ENCODE results near the gene ANTKMT.

ANTKMT gene

DNA sequence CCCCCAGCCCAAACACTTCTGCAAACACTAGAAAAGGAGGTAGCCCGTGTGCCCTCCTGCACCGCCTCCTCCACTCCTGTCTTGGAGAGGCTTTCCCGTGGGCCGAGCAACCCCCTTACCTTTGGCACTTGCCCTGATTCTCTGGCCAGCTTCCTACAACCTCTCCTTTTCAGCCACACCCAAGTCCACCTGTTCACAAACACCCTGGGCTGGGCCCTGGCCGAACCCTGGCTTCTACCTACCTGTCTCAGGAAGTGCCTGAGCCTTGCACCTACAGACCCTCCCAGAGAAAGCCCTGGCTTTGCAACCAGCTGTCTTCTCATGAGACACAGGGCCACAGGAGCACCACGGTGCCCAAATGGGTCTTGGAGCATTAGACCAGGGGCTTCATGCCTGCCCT, 2.0 kb upstream of the ANTKMT start:
- H3K27me3 ChIP-seq (ENCODE audit: insufficient read depth, poor library complexity, severe bottlenecking), result peaks cover 7% of the 10 kb centered on the region
- no peak for DNase-seq (ENCODE audit: low read depth in 1 of 2, low spot score in 1 of 2)
- TF ChIP-seq SPI1 (IDR thresholded peaks at IDR 0.05; ENCODE audit: borderline replicate concordance, low read depth) (no peak), POLR2AphosphoS5 (IDR thresholded peaks at IDR 0.05; ENCODE audit: low read depth) (no peak), GABPA (IDR thresholded peaks at IDR 0.05; ENCODE audit: low read depth) (no peak)
- TF ChIP-seq, protein P1, sequence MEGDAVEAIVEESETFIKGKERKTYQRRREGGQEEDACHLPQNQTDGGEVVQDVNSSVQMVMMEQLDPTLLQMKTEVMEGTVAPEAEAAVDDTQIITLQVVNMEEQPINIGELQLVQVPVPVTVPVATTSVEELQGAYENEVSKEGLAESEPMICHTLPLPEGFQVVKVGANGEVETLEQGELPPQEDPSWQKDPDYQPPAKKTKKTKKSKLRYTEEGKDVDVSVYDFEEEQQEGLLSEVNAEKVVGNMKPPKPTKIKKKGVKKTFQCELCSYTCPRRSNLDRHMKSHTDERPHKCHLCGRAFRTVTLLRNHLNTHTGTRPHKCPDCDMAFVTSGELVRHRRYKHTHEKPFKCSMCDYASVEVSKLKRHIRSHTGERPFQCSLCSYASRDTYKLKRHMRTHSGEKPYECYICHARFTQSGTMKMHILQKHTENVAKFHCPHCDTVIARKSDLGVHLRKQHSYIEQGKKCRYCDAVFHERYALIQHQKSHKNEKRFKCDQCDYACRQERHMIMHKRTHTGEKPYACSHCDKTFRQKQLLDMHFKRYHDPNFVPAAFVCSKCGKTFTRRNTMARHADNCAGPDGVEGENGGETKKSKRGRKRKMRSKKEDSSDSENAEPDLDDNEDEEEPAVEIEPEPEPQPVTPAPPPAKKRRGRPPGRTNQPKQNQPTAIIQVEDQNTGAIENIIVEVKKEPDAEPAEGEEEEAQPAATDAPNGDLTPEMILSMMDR (IDR thresholded peaks at IDR 0.05; ENCODE audit: insufficient read depth, low read length), result no peak
- TF ChIP-seq, protein P2, sequence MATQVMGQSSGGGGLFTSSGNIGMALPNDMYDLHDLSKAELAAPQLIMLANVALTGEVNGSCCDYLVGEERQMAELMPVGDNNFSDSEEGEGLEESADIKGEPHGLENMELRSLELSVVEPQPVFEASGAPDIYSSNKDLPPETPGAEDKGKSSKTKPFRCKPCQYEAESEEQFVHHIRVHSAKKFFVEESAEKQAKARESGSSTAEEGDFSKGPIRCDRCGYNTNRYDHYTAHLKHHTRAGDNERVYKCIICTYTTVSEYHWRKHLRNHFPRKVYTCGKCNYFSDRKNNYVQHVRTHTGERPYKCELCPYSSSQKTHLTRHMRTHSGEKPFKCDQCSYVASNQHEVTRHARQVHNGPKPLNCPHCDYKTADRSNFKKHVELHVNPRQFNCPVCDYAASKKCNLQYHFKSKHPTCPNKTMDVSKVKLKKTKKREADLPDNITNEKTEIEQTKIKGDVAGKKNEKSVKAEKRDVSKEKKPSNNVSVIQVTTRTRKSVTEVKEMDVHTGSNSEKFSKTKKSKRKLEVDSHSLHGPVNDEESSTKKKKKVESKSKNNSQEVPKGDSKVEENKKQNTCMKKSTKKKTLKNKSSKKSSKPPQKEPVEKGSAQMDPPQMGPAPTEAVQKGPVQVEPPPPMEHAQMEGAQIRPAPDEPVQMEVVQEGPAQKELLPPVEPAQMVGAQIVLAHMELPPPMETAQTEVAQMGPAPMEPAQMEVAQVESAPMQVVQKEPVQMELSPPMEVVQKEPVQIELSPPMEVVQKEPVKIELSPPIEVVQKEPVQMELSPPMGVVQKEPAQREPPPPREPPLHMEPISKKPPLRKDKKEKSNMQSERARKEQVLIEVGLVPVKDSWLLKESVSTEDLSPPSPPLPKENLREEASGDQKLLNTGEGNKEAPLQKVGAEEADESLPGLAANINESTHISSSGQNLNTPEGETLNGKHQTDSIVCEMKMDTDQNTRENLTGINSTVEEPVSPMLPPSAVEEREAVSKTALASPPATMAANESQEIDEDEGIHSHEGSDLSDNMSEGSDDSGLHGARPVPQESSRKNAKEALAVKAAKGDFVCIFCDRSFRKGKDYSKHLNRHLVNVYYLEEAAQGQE (IDR thresholded peaks at IDR 0.05; ENCODE audit: insufficient replicate concordance, low read depth), result no peak
- no peak overlapping the region for H3K4me3 ChIP-seq (replicated peaks; ENCODE audit: insufficient read depth, low read length)
- H3K27ac ChIP-seq (replicated peaks), result no peak overlapping the region

DNA sequence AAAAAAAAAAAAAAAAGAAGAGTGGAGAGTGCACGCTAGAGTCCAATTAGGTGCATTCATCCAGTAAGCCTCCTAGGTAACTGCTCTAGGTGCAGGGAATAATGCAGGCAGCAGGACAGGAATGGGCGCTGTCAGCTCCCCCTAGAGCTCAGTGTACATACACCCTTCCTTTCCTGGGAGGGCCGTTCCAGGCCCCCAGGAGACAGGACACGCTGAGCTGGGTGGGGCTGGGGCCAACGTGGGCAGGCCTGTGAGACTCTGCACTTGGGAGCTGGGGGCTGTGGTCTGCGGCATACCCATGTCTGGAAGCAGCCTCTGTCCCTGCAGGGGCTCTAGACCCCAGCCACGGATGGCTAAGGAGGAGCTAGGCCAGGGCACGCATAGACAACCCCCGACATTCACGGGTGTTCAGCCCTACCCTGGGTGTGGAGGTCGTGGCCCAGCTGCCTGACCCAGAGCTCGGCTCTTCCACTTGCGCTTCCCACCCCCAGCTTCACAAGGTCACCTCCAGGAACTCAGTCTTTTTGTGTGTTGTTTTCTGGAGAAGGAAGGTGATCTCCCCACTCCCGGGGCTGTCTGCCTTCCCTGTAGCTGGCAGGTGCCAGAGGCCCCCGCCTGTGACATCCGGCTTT, 1.0 kb upstream of the ANTKMT start:
- TF ChIP-seq, protein P1 (IDR thresholded peaks at IDR 0.05; ENCODE audit: insufficient read depth, low read length), result no peak
- no peak for TF ChIP-seq GABPA (IDR thresholded peaks at IDR 0.05; ENCODE audit: low read depth)
- TF ChIP-seq, protein P2 (IDR thresholded peaks at IDR 0.05; ENCODE audit: insufficient replicate concordance, low read depth), result no peak
- no peak for TF ChIP-seq SPI1 (IDR thresholded peaks at IDR 0.05; ENCODE audit: borderline replicate concordance, low read depth)
- TF ChIP-seq POLR2AphosphoS5 (IDR thresholded peaks at IDR 0.05; ENCODE audit: low read depth), result no peak
- peak in 1 of 2 experiments; percentile 21 for DNase-seq (ENCODE audit: low read depth in 1 of 2, low spot score in 1 of 2)
- peaks cover 5% of the 10 kb centered on the region for H3K27me3 ChIP-seq (ENCODE audit: insufficient read depth, poor library complexity, severe bottlenecking)
- peak overlapping the region; percentile 84 for H3K27ac ChIP-seq (replicated peaks)
- H3K4me3 ChIP-seq (replicated peaks; ENCODE audit: insufficient read depth, low read length), result peak overlapping the region; percentile 52

DNA sequence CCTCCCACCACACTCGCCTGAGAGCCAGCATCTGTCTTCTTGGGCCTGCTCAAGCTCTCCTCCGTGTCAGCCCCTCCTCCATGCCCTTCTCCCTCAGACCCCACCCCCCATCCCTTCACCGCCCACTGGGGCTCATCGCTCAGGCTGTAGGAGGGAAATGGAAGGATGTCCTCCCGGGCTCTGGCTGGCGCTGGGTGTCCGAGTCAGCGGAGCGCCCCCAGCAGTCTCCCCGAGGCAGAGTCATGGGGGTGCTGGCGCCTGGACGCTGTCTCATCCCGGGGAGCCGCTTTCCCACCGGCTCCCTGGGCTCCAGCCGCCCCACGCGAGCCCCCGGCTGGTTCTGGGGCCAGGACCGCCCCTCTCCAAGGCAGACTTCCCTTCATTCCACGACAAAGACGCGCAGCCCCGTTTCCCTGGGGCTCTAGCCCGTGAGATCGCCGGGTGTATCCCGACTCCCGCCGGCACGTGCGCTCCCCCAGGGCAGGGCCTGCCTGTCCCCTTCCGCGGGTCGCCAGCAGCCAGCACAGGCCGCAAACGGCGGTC, 428 bp upstream of the ANTKMT start:
- H3K27me3 ChIP-seq (ENCODE audit: insufficient read depth, poor library complexity, severe bottlenecking), result peaks cover 5% of the 10 kb centered on the region
- peak overlapping the region; percentile 52 for H3K4me3 ChIP-seq (replicated peaks; ENCODE audit: insufficient read depth, low read length)
- DNase-seq (ENCODE audit: low read depth in 1 of 2, low spot score in 1 of 2), result peak in 1 of 2 experiments; percentile 61
- H3K27ac ChIP-seq (replicated peaks), result peak overlapping the region; percentile 84
- TF ChIP-seq, protein P2 (IDR thresholded peaks at IDR 0.05; ENCODE audit: insufficient replicate concordance, low read depth), result no peak
- TF ChIP-seq, protein P1 (IDR thresholded peaks at IDR 0.05; ENCODE audit: insufficient read depth, low read length), result peak; percentile 29
- TF ChIP-seq SPI1 (IDR thresholded peaks at IDR 0.05; ENCODE audit: borderline replicate concordance, low read depth) (no peak), POLR2AphosphoS5 (IDR thresholded peaks at IDR 0.05; ENCODE audit: low read depth) (no peak), GABPA (IDR thresholded peaks at IDR 0.05; ENCODE audit: low read depth) (no peak)

Measured in HL-60 (cell line).